Prostate gland (tissue), 2 donors: ENCODE measurements around the gene CYP46A1.

Experiments
- CTCF ChIP-seq, 4 experiments: fragments of 200-600 bp in 2 of 4; fragments of 450-650 bp in 2 of 4; sonication (generic) in 2 of 4; IDR thresholded peaks; 1 replicate in 3 of 4; 2 replicates in 1 of 4; pipeline ENCODE4 v1.5.1; 2016 to 2019; ENCODE audit warnings: antibody characterized with exemption in 4 of 4, mild to moderate bottlenecking in 2 of 4, moderate library complexity in 2 of 4
- POLR2A ChIP-seq: fragments of 450-650 bp; IDR thresholded peaks from one replicate; pipeline ENCODE4 v1.6.1; 2016; ENCODE audit warnings: antibody characterized with exemption, mild to moderate bottlenecking
- POLR2AphosphoS5 ChIP-seq: sonication (generic); formaldehyde crosslinking; IDR thresholded peaks from one replicate; pipeline ENCODE4 v1.6.1; 2017; ENCODE audit warnings: antibody characterized with exemption

GRCh38 chr14:99664937-99665273, 19.2 kb upstream of the CYP46A1 start:
- no peak for TF ChIP-seq CTCF (IDR thresholded peaks at IDR 0.05)
- no peak for TF ChIP-seq POLR2A
- TF ChIP-seq POLR2AphosphoS5 = no peak
